ENCODE measurements around the gene DEPDC7. TPM values are rescaled to one million over a fixed set of nuclear protein-coding genes. Genes with fewer than 3 reads are reported as not detected.

Gene DEPDC7
- total and polyA plus RNA-seq, 2 donors (not counting 1 experiment from before 2014, with no cell fraction given) = 0.07 TPM; not detected in 1

GRCh38 chr11:33062137-33062536, 46.5 kb downstream of the DEPDC7 start:
- no peak overlapping the region for H3K4me3 Mint-ChIP-seq
- no peaks in the 10 kb centered on the region for H4K20me1 ChIP-seq (ENCODE audit: control insufficient read depth, insufficient read depth, low read length, poor library complexity, severe bottlenecking)
- H3K27ac Mint-ChIP-seq = no peak overlapping the region
- no peak overlapping the region for H2AFZ ChIP-seq (ENCODE audit: insufficient read depth, low read depth, low read length, poor library complexity, severe bottlenecking)
- H3K9me3 ChIP-seq (ENCODE audit: control extremely low read depth in 1 of 3, control insufficient read depth in 2 of 3, insufficient read depth in 1 of 3, low read length in 2 of 3) = no peaks in the 10 kb centered on the region
- no peak overlapping the region for H3K4me2 ChIP-seq (replicated peaks; ENCODE audit: low read depth, low read length, poor library complexity, severe bottlenecking)
- H3K9ac ChIP-seq (ENCODE audit: low read length) = no peak overlapping the region
- H3K4me1 Mint-ChIP-seq = peaks cover 25% of the 10 kb centered on the region
- no peak overlapping the region for H3K27ac ChIP-seq (ENCODE audit: low read length in 2 of 2)
- intact Hi-C loops (cut with micrococcal nuclease) = no loop called here
- H3K36me3 ChIP-seq (replicated peaks in 1 of 2; ENCODE audit: control extremely low read depth in 1 of 2, control insufficient read depth in 1 of 2, extremely low read depth in 1 of 2, insufficient read depth in 2 of 2, low read length in 1 of 2) = peaks cover 0 to 32% of the 10 kb centered on the region in 2 experiments
- no peak for DNase-seq
- no peak for TF ChIP-seq EZH2 (IDR thresholded peaks at IDR 0.05; ENCODE audit: borderline replicate concordance, insufficient read depth, low read depth, low read length, poor library complexity, severe bottlenecking)
- TF ChIP-seq, protein P1, sequence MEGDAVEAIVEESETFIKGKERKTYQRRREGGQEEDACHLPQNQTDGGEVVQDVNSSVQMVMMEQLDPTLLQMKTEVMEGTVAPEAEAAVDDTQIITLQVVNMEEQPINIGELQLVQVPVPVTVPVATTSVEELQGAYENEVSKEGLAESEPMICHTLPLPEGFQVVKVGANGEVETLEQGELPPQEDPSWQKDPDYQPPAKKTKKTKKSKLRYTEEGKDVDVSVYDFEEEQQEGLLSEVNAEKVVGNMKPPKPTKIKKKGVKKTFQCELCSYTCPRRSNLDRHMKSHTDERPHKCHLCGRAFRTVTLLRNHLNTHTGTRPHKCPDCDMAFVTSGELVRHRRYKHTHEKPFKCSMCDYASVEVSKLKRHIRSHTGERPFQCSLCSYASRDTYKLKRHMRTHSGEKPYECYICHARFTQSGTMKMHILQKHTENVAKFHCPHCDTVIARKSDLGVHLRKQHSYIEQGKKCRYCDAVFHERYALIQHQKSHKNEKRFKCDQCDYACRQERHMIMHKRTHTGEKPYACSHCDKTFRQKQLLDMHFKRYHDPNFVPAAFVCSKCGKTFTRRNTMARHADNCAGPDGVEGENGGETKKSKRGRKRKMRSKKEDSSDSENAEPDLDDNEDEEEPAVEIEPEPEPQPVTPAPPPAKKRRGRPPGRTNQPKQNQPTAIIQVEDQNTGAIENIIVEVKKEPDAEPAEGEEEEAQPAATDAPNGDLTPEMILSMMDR (IDR thresholded peaks at IDR 0.05) = no peak
- no peaks in the 10 kb centered on the region for H3K79me2 ChIP-seq (ENCODE audit: control insufficient read depth, insufficient read depth, low read length)
- peaks cover 16% of the 10 kb centered on the region in 2 donors for H3K4me1 ChIP-seq (ENCODE audit: control insufficient read depth in 2 of 2, insufficient read depth in 2 of 2, low read length in 2 of 2)
- H3K4me3 ChIP-seq (ENCODE audit: control extremely low read depth in 1 of 5, extremely low read depth in 1 of 5, insufficient read depth in 1 of 5, low read depth in 2 of 5, low read length in 4 of 5) = no peak overlapping the region
- no peaks in the 10 kb centered on the region for H3K27me3 ChIP-seq (replicated peaks in 1 of 4; ENCODE audit: control extremely low read depth in 1 of 4, control insufficient read depth in 3 of 4, insufficient read depth in 4 of 4, low read length in 3 of 4)
- 93% methylated on average over 2 of the region's 5 CpGs for WGBS (ENCODE audit: insufficient coverage)
- ATAC-seq (ENCODE audit: low read depth) = no peak
- CTCF ChIA-PET = interaction anchor here (8.8 kb wide), 1 partner anchor 101 kb away, joined by 186 read pairs; no protein-coding TSS in a partner anchor
- no peaks in the 10 kb centered on the region for H3K9me3 Mint-ChIP-seq (ENCODE audit: insufficient read depth)
- H3K27me3 Mint-ChIP-seq = no peaks in the 10 kb centered on the region
- POLR2A ChIA-PET = interaction anchor here (1.2 kb wide), 1 partner anchor 18 kb away, joined by 3 read pairs; no protein-coding TSS in a partner anchor

- H3K4me2 ChIP-seq (replicated peaks; ENCODE audit: low read depth, low read length, poor library complexity, severe bottlenecking) = no peak overlapping the region
- no peak overlapping the region for H3K4me3 ChIP-seq (ENCODE audit: control extremely low read depth in 1 of 5, extremely low read depth in 1 of 5, insufficient read depth in 1 of 5, low read depth in 2 of 5, low read length in 4 of 5)
- H3K9me3 ChIP-seq (ENCODE audit: control extremely low read depth in 1 of 3, control insufficient read depth in 2 of 3, insufficient read depth in 1 of 3, low read length in 2 of 3) = no peaks in the 10 kb centered on the region
- ChIA-PET CTCF (interaction anchor here (1.2 to 8.8 kb wide), 3 partner anchors 31 to 254 kb away, joined by 3 to 186 read pairs (median 13); no protein-coding TSS in a partner anchor), POLR2A (no interaction called here)
- ATAC-seq (ENCODE audit: low read depth) = peak; percentile 9
- H3K79me2 ChIP-seq (ENCODE audit: control insufficient read depth, insufficient read depth, low read length) = no peaks in the 10 kb centered on the region
- 33% methylated on average over 1 of the region's 3 CpGs for WGBS (ENCODE audit: insufficient coverage)
- H3K36me3 ChIP-seq (replicated peaks in 1 of 2; ENCODE audit: control extremely low read depth in 1 of 2, control insufficient read depth in 1 of 2, extremely low read depth in 1 of 2, insufficient read depth in 2 of 2, low read length in 1 of 2) = peaks cover 0 to 35% of the 10 kb centered on the region in 2 experiments
- no peaks in the 10 kb centered on the region for H3K27me3 ChIP-seq (replicated peaks in 1 of 4; ENCODE audit: control extremely low read depth in 1 of 4, control insufficient read depth in 3 of 4, insufficient read depth in 4 of 4, low read length in 3 of 4)
- DNase-seq = no peak
- intact Hi-C loops (cut with micrococcal nuclease) = no loop called here
- TF ChIP-seq, protein P1 (IDR thresholded peaks at IDR 0.05) = no peak
- TF ChIP-seq EZH2 (IDR thresholded peaks at IDR 0.05; ENCODE audit: borderline replicate concordance, insufficient read depth, low read depth, low read length, poor library complexity, severe bottlenecking) = no peak
- Mint-ChIP-seq H3K27ac (peak overlapping the region; percentile 16), H3K4me1 (peaks cover 25% of the 10 kb centered on the region), H3K9me3 (ENCODE audit: insufficient read depth) (no peaks in the 10 kb centered on the region), H3K4me3 (no peak overlapping the region), H3K27me3 (no peaks in the 10 kb centered on the region)
- peak overlapping the region in 1 of 2 donors; percentile 25 for H3K27ac ChIP-seq (ENCODE audit: low read length in 2 of 2)
- H2AFZ ChIP-seq (ENCODE audit: insufficient read depth, low read depth, low read length, poor library complexity, severe bottlenecking) = no peak overlapping the region
- H3K4me1 ChIP-seq (ENCODE audit: control insufficient read depth in 2 of 2, insufficient read depth in 2 of 2, low read length in 2 of 2) = peaks cover 16% of the 10 kb centered on the region in 2 donors
- H4K20me1 ChIP-seq (ENCODE audit: control insufficient read depth, insufficient read depth, low read length, poor library complexity, severe bottlenecking) = no peaks in the 10 kb centered on the region
- H3K9ac ChIP-seq (ENCODE audit: low read length) = no peak overlapping the region
Measured at GRCh38 chr11:33063326-33063881, 47.7 kb downstream of the DEPDC7 start.

Measured in B cell (primary cell).